ENCODE data around the gene UBE2E2.

- TF ChIP-seq CTCF (conservative IDR thresholded peaks at IDR 0.05; ENCODE audit: low read length) (no peak), EZH2phosphoT487 (IDR thresholded peaks at IDR 0.05; ENCODE audit: borderline replicate concordance) (no peak)
Measured at GRCh38 chr3:23377928-23378672, 175.0 kb downstream of the UBE2E2 start.
